Ascending aorta (tissue), 2 donors: ENCODE data around the gene MVB12B. TPM values are rescaled to one million over a fixed set of nuclear protein-coding genes. Genes with fewer than 3 reads are reported as not detected.

Experiments used
- DNase-seq, 2 donors: peaks; one replicate each; pipeline ENCODE4 v3.0.0-alpha.2; 2019; ENCODE audit warnings: low spot score in 2 of 2
- H3K27ac ChIP-seq, 2 donors: fragments of 200-600 bp; sonication (generic); one replicate each; pipeline ENCODE4 v1.5.1; 2016 to 2017; ENCODE audit warnings: mild to moderate bottlenecking in 1 of 2
- H3K27me3 ChIP-seq: fragments of 200-600 bp; sonication (generic); one replicate; pipeline ENCODE4 v1.5.1; 2017
- H3K36me3 ChIP-seq, 2 donors: fragments of 200-600 bp; sonication (generic); one replicate each; pipeline ENCODE4 v1.5.1; 2016
- H3K4me1 ChIP-seq, 2 donors: fragments of 200-600 bp; sonication (generic); one replicate each; pipeline ENCODE4 v1.5.1; 2016 to 2017; ENCODE audit warnings: mild to moderate bottlenecking in 1 of 2
- H3K4me3 ChIP-seq, 2 donors: fragments of 200-600 bp; sonication (generic); one replicate each; pipeline ENCODE4 v1.5.1; 2016 to 2017; ENCODE audit warnings: mild to moderate bottlenecking in 1 of 2
- H3K9me3 ChIP-seq, 2 donors: fragments of 200-600 bp; sonication (generic); one replicate each; pipeline ENCODE4 v1.5.1; 2016
- CTCF ChIP-seq, 3 experiments: fragments of 200-600 bp in 2 of 3; fragments of 450-650 bp in 1 of 3; sonication (generic) in 2 of 3; IDR thresholded peaks; one replicate each; pipeline ENCODE4 v1.5.1; 2016 to 2019; ENCODE audit warnings: antibody characterized with exemption in 3 of 3, mild to moderate bottlenecking in 1 of 3, moderate library complexity in 1 of 3
- intact Hi-C: fragments of 100-400 bp; cut with DNase I; formaldehyde crosslinking; loops from one replicate; pipeline ENCODE4 v1.15.1; 2023
- total RNA-seq: library from RNA; depleted of rRNA; stranded (reverse); fragments of >200 nt; gene quantifications from one replicate; pipeline ENCODE4 v1.1.0, GENCODE V29; 2016

The MVB12B gene
- total RNA-seq, 1 donor from 2014 or later, result 9.4 TPM

GRCh38 chr9:126394802-126395201, 68.2 kb downstream of the MVB12B start:
- no peak overlapping the region for H3K4me3 ChIP-seq
- DNase-seq, result no peak
- no peak for TF ChIP-seq CTCF (IDR thresholded peaks at IDR 0.05)
- no peak overlapping the region for H3K27ac ChIP-seq
- intact Hi-C loops, result loop anchor here (5.0 kb wide), 1 partner anchor 68 kb away; the partner anchor contains the start of gene MVB12B
- H3K9me3 ChIP-seq, result no peaks in the 10 kb centered on the region
- peaks cover 5 to 7% of the 10 kb centered on the region in 2 donors for H3K4me1 ChIP-seq
- H3K27me3 ChIP-seq, result no peaks in the 10 kb centered on the region
- H3K36me3 ChIP-seq, result peaks cover 3 to 7% of the 10 kb centered on the region in 2 donors

DNA sequence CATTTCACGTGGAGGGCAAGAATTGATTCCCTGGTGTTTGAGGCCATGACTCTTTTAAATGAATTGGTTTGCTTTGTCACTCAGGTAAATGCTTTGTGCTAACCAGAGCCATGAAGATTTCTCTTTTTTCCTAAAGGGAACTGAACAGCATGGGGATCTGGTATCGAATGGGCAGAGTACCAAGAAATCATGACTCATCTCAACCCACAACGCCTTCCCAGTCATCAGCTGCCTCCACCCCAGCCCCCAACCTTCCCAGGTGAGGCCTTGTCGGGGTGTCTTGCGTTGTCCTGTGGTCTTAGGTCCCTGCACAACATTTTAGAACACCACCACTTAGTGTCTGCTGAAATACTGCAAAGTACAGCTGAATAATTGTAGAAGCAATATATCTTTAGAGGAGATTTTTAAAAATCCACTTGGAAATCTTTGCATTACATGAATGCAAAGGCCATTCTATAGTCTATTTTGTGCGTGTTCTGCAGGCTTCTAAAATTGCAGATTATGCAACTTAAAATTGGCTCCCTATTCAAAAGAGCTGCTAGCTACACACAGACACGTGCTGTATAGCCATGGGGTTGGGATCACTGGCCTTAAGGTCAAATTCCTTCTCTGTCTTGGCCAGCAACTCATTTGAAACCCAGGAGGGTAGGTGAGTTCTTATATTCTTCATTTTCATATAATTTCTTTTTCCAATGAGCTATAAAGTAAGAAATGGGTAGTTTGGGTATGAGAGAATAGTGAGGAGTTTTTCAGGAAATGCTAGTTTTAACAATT, 69.0 kb downstream of the MVB12B start:
- H3K27ac ChIP-seq, result no peak overlapping the region
- intact Hi-C loops, result loop anchor here (5.0 kb wide), 1 partner anchor 68 kb away; the partner anchor contains the start of gene MVB12B
- no peak overlapping the region for H3K4me3 ChIP-seq
- peaks cover 3 to 10% of the 10 kb centered on the region in 2 donors for H3K36me3 ChIP-seq
- TF ChIP-seq CTCF (IDR thresholded peaks at IDR 0.05), result no peak
- H3K9me3 ChIP-seq, result no peaks in the 10 kb centered on the region
- peaks cover 5 to 7% of the 10 kb centered on the region in 2 donors for H3K4me1 ChIP-seq
- DNase-seq, result no peak
- no peaks in the 10 kb centered on the region for H3K27me3 ChIP-seq

DNA sequence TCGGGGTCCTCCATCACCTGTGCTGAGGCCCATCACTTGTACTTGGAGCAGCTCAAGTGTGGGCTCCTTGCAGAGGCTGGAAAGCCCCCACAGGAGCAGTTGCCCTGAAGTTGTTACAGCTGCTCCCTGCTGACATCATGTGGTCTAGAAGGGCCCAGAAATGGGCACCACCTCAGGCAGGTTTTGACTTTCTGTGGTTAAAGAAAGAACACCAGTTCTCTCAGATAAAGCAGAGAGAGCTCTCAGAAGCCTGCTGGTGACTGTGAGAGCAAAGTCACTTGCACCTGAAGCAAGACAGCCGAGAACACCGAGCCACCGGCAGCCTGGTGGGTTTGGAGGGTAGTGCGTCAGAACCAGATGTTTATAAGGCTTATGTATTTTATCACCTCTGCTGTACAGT, 70.4 kb downstream of the MVB12B start:
- H3K9me3 ChIP-seq, result no peaks in the 10 kb centered on the region
- H3K27me3 ChIP-seq, result no peaks in the 10 kb centered on the region
- intact Hi-C loops, result loop anchor here (5.0 kb wide), 1 partner anchor 70 kb away; the partner anchor contains the start of gene MVB12B
- no peak for DNase-seq
- peaks cover 5 to 6% of the 10 kb centered on the region in 2 donors for H3K4me1 ChIP-seq
- no peak overlapping the region for H3K27ac ChIP-seq
- H3K4me3 ChIP-seq, result no peak overlapping the region
- peak in 1 of 3 experiments; percentile 22 for TF ChIP-seq CTCF (IDR thresholded peaks at IDR 0.05)
- H3K36me3 ChIP-seq, result peaks cover 3 to 15% of the 10 kb centered on the region in 2 donors

- intact Hi-C loops, result loop anchor here (1.0 to 5.0 kb wide), 3 partner anchors 71 to 990 kb away; partner anchors contain the start of gene MVB12B
- Histone ChIP-seq H3K4me3 (no peak overlapping the region), H3K4me1 (no peaks in the 10 kb centered on the region), H3K27ac (no peak overlapping the region), H3K9me3 (no peaks in the 10 kb centered on the region), H3K27me3 (no peaks in the 10 kb centered on the region), H3K36me3 (peaks cover 3 to 25% of the 10 kb centered on the region in 2 donors)
- TF ChIP-seq CTCF (IDR thresholded peaks at IDR 0.05), result peak; percentile 88 to 98 (median 92)
- peak in 1 of 2 donors; percentile 82 for DNase-seq
Measured at GRCh38 chr9:126398403-126399058, 71.9 kb downstream of the MVB12B start.

GRCh38 chr9:126399251-126399650, 72.6 kb downstream of the MVB12B start:
- H3K4me3 ChIP-seq, result no peak overlapping the region
- H3K27me3 ChIP-seq, result no peaks in the 10 kb centered on the region
- peaks cover 3 to 26% of the 10 kb centered on the region in 2 donors for H3K36me3 ChIP-seq
- H3K9me3 ChIP-seq, result no peaks in the 10 kb centered on the region
- no peak for DNase-seq
- intact Hi-C loops, result loop anchor here (2.0 to 5.0 kb wide), 2 partner anchors 72 to 990 kb away; partner anchors contain the start of gene MVB12B
- no peak overlapping the region for H3K27ac ChIP-seq
- no peak for TF ChIP-seq CTCF (IDR thresholded peaks at IDR 0.05)
- no peaks in the 10 kb centered on the region for H3K4me1 ChIP-seq
